Measurements from ENCODE around the gene SURF4.

Gene SURF4

GRCh38 chr9:133368249-133368881 lies 7.5 kb downstream of the SURF4 start:
- H3K79me2 ChIP-seq (ENCODE audit: insufficient read depth, low read length), result peaks cover 80% of the 10 kb centered on the region
- peaks cover 80% of the 10 kb centered on the region for H4K20me1 ChIP-seq (ENCODE audit: insufficient read depth, low read length)
- no peak overlapping the region for H2AFZ ChIP-seq (ENCODE audit: low read depth, low read length)

GRCh38 chr9:133367778-133368177 lies 8.1 kb downstream of the SURF4 start:
- peaks cover 88% of the 10 kb centered on the region for H3K36me3 ChIP-seq (ENCODE audit: insufficient read depth, low read length)
- H3K27me3 ChIP-seq (ENCODE audit: insufficient read depth, low read length, poor library complexity), result no peaks in the 10 kb centered on the region
- DNase-seq (no peak), ATAC-seq (ENCODE audit: insufficient read depth, low read depth) (no peak)
- peaks cover 8% of the 10 kb centered on the region for H3K4me1 ChIP-seq (ENCODE audit: insufficient read depth, low read length)
- H3K4me2 ChIP-seq (ENCODE audit: insufficient read depth, low read length), result no peak overlapping the region
- H4K20me1 ChIP-seq (ENCODE audit: insufficient read depth, low read length), result peaks cover 74% of the 10 kb centered on the region
- H3K4me3 ChIP-seq (ENCODE audit: low read depth in 1 of 2, low read length in 2 of 2), result no peak overlapping the region
- no peak overlapping the region for H2AFZ ChIP-seq (ENCODE audit: low read depth, low read length)
- H3K27ac ChIP-seq (ENCODE audit: low read length), result no peak overlapping the region
- no peak overlapping the region for H3K9ac ChIP-seq (ENCODE audit: low read depth, low read length)
- H3K9me3 ChIP-seq (ENCODE audit: insufficient read depth, low read length, severe bottlenecking), result no peaks in the 10 kb centered on the region
- TF ChIP-seq CTCF (IDR thresholded peaks at IDR 0.05; ENCODE audit: borderline replicate concordance, extremely low read depth, low read length, poor library complexity, severe bottlenecking) (no peak), EZH2 (IDR thresholded peaks at IDR 0.05; ENCODE audit: borderline replicate concordance, low read depth, low read length, severe bottlenecking) (no peak)
- peaks cover 75% of the 10 kb centered on the region for H3K79me2 ChIP-seq (ENCODE audit: insufficient read depth, low read length)

More at GRCh38 chr9:133368249-133368881, 7.5 kb downstream of the SURF4 start:
- no peak overlapping the region for H3K9ac ChIP-seq (ENCODE audit: low read depth, low read length)
- DNase-seq (no peak), ATAC-seq (ENCODE audit: insufficient read depth, low read depth) (no peak)
- TF ChIP-seq EZH2 (IDR thresholded peaks at IDR 0.05; ENCODE audit: borderline replicate concordance, low read depth, low read length, severe bottlenecking), result no peak
- TF ChIP-seq CTCF (IDR thresholded peaks at IDR 0.05; ENCODE audit: borderline replicate concordance, extremely low read depth, low read length, poor library complexity, severe bottlenecking), result no peak
- no peak overlapping the region for H3K4me3 ChIP-seq (ENCODE audit: low read depth in 1 of 2, low read length in 2 of 2)
- H3K27me3 ChIP-seq (ENCODE audit: insufficient read depth, low read length, poor library complexity), result no peaks in the 10 kb centered on the region
- no peaks in the 10 kb centered on the region for H3K9me3 ChIP-seq (ENCODE audit: insufficient read depth, low read length, severe bottlenecking)
- H3K4me1 ChIP-seq (ENCODE audit: insufficient read depth, low read length), result peaks cover 14% of the 10 kb centered on the region
- peaks cover 88% of the 10 kb centered on the region for H3K36me3 ChIP-seq (ENCODE audit: insufficient read depth, low read length)
- H3K27ac ChIP-seq (ENCODE audit: low read length), result no peak overlapping the region
- H3K4me2 ChIP-seq (ENCODE audit: insufficient read depth, low read length), result no peak overlapping the region

DNA sequence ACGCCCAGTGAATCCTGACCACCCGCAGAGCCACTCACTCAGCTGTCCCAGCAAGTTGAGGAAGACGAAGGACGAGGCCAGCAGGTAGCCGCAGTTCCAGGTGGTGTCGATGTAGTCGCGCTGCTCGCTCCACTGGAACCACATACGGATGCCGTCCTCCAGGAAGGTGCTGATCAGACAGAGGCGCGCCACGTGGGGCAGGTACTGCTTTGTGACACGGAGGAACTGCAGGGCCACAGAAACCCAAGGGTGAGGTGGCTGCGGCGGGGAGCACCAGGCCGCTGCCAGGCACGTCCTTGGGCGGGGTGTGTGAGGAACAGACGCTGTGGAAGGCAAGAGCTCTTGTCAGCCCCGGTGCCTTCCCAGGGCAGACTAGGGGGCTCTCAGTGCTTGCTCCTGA lies 8.6 kb downstream of the SURF4 start:
- Histone ChIP-seq H3K9me3 (ENCODE audit: insufficient read depth, low read length, severe bottlenecking) (no peaks in the 10 kb centered on the region), H3K4me2 (ENCODE audit: insufficient read depth, low read length) (no peak overlapping the region), H3K27me3 (ENCODE audit: insufficient read depth, low read length, poor library complexity) (no peaks in the 10 kb centered on the region), H2AFZ (ENCODE audit: low read depth, low read length) (no peak overlapping the region), H3K79me2 (ENCODE audit: insufficient read depth, low read length) (peaks cover 69% of the 10 kb centered on the region), H3K36me3 (ENCODE audit: insufficient read depth, low read length) (peaks cover 89% of the 10 kb centered on the region), H3K27ac (ENCODE audit: low read length) (no peak overlapping the region), H3K4me1 (ENCODE audit: insufficient read depth, low read length) (peaks cover 4% of the 10 kb centered on the region), H3K4me3 (ENCODE audit: low read depth in 1 of 2, low read length in 2 of 2) (no peak overlapping the region), H4K20me1 (ENCODE audit: insufficient read depth, low read length) (peaks cover 68% of the 10 kb centered on the region), H3K9ac (ENCODE audit: low read depth, low read length) (no peak overlapping the region)
- ATAC-seq (ENCODE audit: insufficient read depth, low read depth) (no peak), DNase-seq (no peak)
- no peak for TF ChIP-seq EZH2 (IDR thresholded peaks at IDR 0.05; ENCODE audit: borderline replicate concordance, low read depth, low read length, severe bottlenecking)
- TF ChIP-seq CTCF (IDR thresholded peaks at IDR 0.05; ENCODE audit: borderline replicate concordance, extremely low read depth, low read length, poor library complexity, severe bottlenecking), result no peak
